Liver (tissue), 9 donors: ENCODE results near the gene VPS35. TPM values are rescaled to one million over a fixed set of nuclear protein-coding genes. Genes with fewer than 3 reads are reported as not detected.

Source experiments
- DNase-seq: peaks from one replicate; pipeline ENCODE4 v3.0.0-alpha.2; 2017; ENCODE audit warnings: low spot score
- H3K27ac ChIP-seq, 2 donors: one replicate each; pipeline ENCODE4 v1.7.0; 2013; ENCODE audit warnings: inconsistent platforms in 2 of 2, low read length in 2 of 2, control low read depth in 1 of 2, low read depth in 1 of 2, mild to moderate bottlenecking in 1 of 2
- H3K27me3 ChIP-seq, 4 donors: one replicate each; pipeline versions ENCODE4 v1.6.1 to v1.7.0; 2013; ENCODE audit warnings: low read length in 3 of 4, inconsistent platforms in 1 of 4, mild to moderate bottlenecking in 1 of 4, moderate library complexity in 1 of 4; ENCODE audit not compliant: control insufficient read depth in 4 of 4, insufficient read depth in 4 of 4
- H3K36me3 ChIP-seq, 4 donors: one replicate each; pipeline versions ENCODE4 v1.6.1 to v1.7.0; 2013; ENCODE audit warnings: low read length in 3 of 4, mild to moderate bottlenecking in 3 of 4, low read depth in 1 of 4, moderate library complexity in 1 of 4; ENCODE audit not compliant: control insufficient read depth in 4 of 4, insufficient read depth in 3 of 4
- H3K4me1 ChIP-seq, 4 donors: one replicate each; pipeline versions ENCODE4 v1.6.1 to v1.7.0; 2013; ENCODE audit warnings: low read length in 3 of 4, mild to moderate bottlenecking in 3 of 4, moderate library complexity in 1 of 4; ENCODE audit not compliant: control insufficient read depth in 4 of 4, insufficient read depth in 4 of 4
- H3K4me3 ChIP-seq, 3 donors: one replicate each; pipeline versions ENCODE4 v1.6.1 to v1.7.0; 2013; ENCODE audit warnings: low read length in 3 of 3, control low read depth in 1 of 3, low read depth in 1 of 3, mild to moderate bottlenecking in 1 of 3
- H3K9ac ChIP-seq, 2 donors: one replicate each; pipeline ENCODE4 v1.7.0; 2013; ENCODE audit warnings: low read length in 2 of 2, mild to moderate bottlenecking in 2 of 2, moderate library complexity in 2 of 2, control low read depth in 1 of 2, low read depth in 1 of 2
- H3K9me3 ChIP-seq, 4 donors: one replicate each; pipeline versions ENCODE4 v1.6.1 to v1.7.0; 2013; ENCODE audit warnings: low read length in 3 of 4; ENCODE audit not compliant: control insufficient read depth in 4 of 4
- EGR1 ChIP-seq, 2 donors: IDR thresholded peaks; 2 replicates each; pipeline ENCODE4 v1.6.1; 2016 to 2018; ENCODE audit warnings: antibody characterized with exemption in 2 of 2, low read depth in 2 of 2
- FOXA1 ChIP-seq: IDR thresholded peaks from 2 replicates; pipeline ENCODE4 v1.6.1; 2016; ENCODE audit warnings: antibody characterized with exemption
- FOXA2 ChIP-seq: IDR thresholded peaks from 2 replicates; pipeline ENCODE4 v1.6.1; 2016; ENCODE audit warnings: antibody characterized with exemption
- GABPA ChIP-seq, 2 donors: IDR thresholded peaks in 1 of 2; conservative IDR thresholded peaks in 1 of 2; 2 replicates each; pipeline ENCODE4 v1.6.1; 2016; ENCODE audit warnings: antibody characterized with exemption in 2 of 2, mild to moderate bottlenecking in 1 of 2, moderate library complexity in 1 of 2
- JUND ChIP-seq, 2 donors: IDR thresholded peaks; 2 replicates each; pipeline ENCODE4 v1.6.1; 2016; ENCODE audit warnings: antibody characterized with exemption in 2 of 2
- MAX ChIP-seq: IDR thresholded peaks from 2 replicates; pipeline ENCODE4 v1.6.1; 2016; ENCODE audit warnings: antibody characterized with exemption
- NR2F2 ChIP-seq: IDR thresholded peaks from 2 replicates; pipeline ENCODE4 v1.6.1; 2016; ENCODE audit warnings: antibody characterized with exemption
- RAD21 ChIP-seq, 2 donors: IDR thresholded peaks; 2 replicates each; pipeline ENCODE4 v1.6.1; 2016; ENCODE audit warnings: antibody characterized with exemption in 2 of 2, mild to moderate bottlenecking in 2 of 2
- RXRA ChIP-seq, 2 donors: IDR thresholded peaks; 2 replicates each; pipeline ENCODE4 v1.6.1; 2017 to 2018; ENCODE audit warnings: antibody characterized with exemption in 2 of 2, mild to moderate bottlenecking in 1 of 2
- SP1 ChIP-seq: IDR thresholded peaks from 2 replicates; pipeline ENCODE4 v1.6.1; 2018; ENCODE audit warnings: antibody characterized with exemption, mild to moderate bottlenecking
- TAF1 ChIP-seq: conservative IDR thresholded peaks from 2 replicates; pipeline ENCODE4 v1.6.1; 2016; ENCODE audit warnings: antibody characterized with exemption, mild to moderate bottlenecking
- YY1 ChIP-seq: IDR thresholded peaks from 2 replicates; pipeline ENCODE4 v1.6.1; 2016; ENCODE audit warnings: antibody characterized with exemption, mild to moderate bottlenecking
- whole genome bisulfite sequencing: extraction: QIAGEN DNeasy Blood & Tissue Kit; methylation state at CpG from one replicate; pipeline ENCODE4 v1.1.7; 2013; 5-methylcytosine and 5-hydroxymethylcytosine counted together
- polyA plus RNA-seq, 2 donors: library from polyadenylated mRNA; stranded (reverse) in 1 of 2; unstranded in 1 of 2; fragments of 200-250 nt in 1 of 2; fragments of >200 nt in 1 of 2; fragmentation: Nextera tagmentation in 1 of 2; extraction: Ambion mirVana in 1 of 2; gene quantifications; one replicate each; pipeline versions ENCODE4 v1.2.1 to v1.2.3, GENCODE V29; 2013 to 2015
- total RNA-seq, 2 donors: library from RNA; depleted of rRNA; stranded (reverse); fragments of >200 nt; gene quantifications; one replicate each; pipeline ENCODE4 v1.2.3, GENCODE V29; 2014
- TF ChIP-seq, protein P1 (sequence below): IDR thresholded peaks from 2 replicates; pipeline ENCODE4 v1.6.1; 2016; ENCODE audit warnings: antibody characterized with exemption
- TF ChIP-seq, protein P2 (sequence below): IDR thresholded peaks from 2 replicates; pipeline ENCODE4 v1.6.1; 2016; ENCODE audit warnings: antibody characterized with exemption
- TF ChIP-seq, protein P3 (sequence below): fragments of 150-350 bp; IDR thresholded peaks from 2 replicates; pipeline ENCODE4 v1.5.1; 2017; ENCODE audit warnings: improper control_type of control experiment, low read depth, low read length; ENCODE audit not compliant: missing input control
- donor health status: healthy.
- donor health status: healthy.
- donor health status: healthy.
- donor health status: healthy.
- donor health status: healthy.

The VPS35 gene
- total and polyA plus RNA-seq, 4 donors: 10.5 to 52.7 (median 23.6) TPM

DNA sequence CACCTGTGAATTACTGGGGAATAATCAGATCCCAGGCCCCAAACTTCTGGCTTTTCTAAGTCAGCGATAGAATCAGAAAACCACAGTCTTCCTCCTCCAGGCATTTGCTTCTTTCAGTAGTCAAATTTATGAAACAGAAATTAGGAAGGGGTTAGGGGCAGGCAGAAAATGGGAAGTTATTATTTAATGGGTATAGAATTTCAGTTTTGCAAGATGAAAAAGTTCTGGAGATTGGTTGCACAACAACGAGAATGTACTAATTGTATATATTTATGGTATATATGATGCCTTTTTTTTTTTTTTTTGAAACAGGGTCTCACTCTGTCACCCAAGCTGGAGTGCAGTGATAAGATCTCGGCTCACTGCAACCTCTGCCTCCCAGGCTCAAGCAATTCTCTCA is 23.9 kb upstream of the VPS35 start:
- no peaks in the 10 kb centered on the region for H3K27me3 ChIP-seq
- no peak overlapping the region for H3K27ac ChIP-seq
- no peak for TF ChIP-seq GABPA (IDR thresholded peaks at IDR 0.05 in 1 of 2, conservative IDR thresholded peaks at IDR 0.05 in 1 of 2)
- no peak for TF ChIP-seq FOXA1
- no peak for TF ChIP-seq TAF1
- TF ChIP-seq, protein P1, sequence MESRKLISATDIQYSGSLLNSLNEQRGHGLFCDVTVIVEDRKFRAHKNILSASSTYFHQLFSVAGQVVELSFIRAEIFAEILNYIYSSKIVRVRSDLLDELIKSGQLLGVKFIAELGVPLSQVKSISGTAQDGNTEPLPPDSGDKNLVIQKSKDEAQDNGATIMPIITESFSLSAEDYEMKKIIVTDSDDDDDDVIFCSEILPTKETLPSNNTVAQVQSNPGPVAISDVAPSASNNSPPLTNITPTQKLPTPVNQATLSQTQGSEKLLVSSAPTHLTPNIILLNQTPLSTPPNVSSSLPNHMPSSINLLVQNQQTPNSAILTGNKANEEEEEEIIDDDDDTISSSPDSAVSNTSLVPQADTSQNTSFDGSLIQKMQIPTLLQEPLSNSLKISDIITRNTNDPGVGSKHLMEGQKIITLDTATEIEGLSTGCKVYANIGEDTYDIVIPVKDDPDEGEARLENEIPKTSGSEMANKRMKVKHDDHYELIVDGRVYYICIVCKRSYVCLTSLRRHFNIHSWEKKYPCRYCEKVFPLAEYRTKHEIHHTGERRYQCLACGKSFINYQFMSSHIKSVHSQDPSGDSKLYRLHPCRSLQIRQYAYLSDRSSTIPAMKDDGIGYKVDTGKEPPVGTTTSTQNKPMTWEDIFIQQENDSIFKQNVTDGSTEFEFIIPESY: no peak
- TF ChIP-seq SP1: no peak
- TF ChIP-seq, protein P2, sequence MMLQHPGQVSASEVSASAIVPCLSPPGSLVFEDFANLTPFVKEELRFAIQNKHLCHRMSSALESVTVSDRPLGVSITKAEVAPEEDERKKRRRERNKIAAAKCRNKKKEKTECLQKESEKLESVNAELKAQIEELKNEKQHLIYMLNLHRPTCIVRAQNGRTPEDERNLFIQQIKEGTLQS: no peak
- TF ChIP-seq NR2F2: no peak
- TF ChIP-seq FOXA2: no peak
- no peak for TF ChIP-seq RXRA (IDR thresholded peaks at IDR 0.05)
- TF ChIP-seq EGR1 (IDR thresholded peaks at IDR 0.05; ENCODE audit: low read depth in 2 of 2): no peak
- TF ChIP-seq, protein P3, sequence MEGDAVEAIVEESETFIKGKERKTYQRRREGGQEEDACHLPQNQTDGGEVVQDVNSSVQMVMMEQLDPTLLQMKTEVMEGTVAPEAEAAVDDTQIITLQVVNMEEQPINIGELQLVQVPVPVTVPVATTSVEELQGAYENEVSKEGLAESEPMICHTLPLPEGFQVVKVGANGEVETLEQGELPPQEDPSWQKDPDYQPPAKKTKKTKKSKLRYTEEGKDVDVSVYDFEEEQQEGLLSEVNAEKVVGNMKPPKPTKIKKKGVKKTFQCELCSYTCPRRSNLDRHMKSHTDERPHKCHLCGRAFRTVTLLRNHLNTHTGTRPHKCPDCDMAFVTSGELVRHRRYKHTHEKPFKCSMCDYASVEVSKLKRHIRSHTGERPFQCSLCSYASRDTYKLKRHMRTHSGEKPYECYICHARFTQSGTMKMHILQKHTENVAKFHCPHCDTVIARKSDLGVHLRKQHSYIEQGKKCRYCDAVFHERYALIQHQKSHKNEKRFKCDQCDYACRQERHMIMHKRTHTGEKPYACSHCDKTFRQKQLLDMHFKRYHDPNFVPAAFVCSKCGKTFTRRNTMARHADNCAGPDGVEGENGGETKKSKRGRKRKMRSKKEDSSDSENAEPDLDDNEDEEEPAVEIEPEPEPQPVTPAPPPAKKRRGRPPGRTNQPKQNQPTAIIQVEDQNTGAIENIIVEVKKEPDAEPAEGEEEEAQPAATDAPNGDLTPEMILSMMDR: no peak
- TF ChIP-seq MAX: no peak
- no peak for TF ChIP-seq JUND (IDR thresholded peaks at IDR 0.05)
- no peak for TF ChIP-seq YY1
- 80% methylated on average over 3 of the region's 3 CpGs for WGBS
- H3K9ac ChIP-seq: no peak overlapping the region
- DNase-seq: no peak
- H3K36me3 ChIP-seq: no peaks in the 10 kb centered on the region
- peaks cover 0 to 3% (median 0%) of the 10 kb centered on the region in 4 donors for H3K9me3 ChIP-seq
- H3K4me3 ChIP-seq: no peak overlapping the region
- H3K4me1 ChIP-seq: no peaks in the 10 kb centered on the region

DNA sequence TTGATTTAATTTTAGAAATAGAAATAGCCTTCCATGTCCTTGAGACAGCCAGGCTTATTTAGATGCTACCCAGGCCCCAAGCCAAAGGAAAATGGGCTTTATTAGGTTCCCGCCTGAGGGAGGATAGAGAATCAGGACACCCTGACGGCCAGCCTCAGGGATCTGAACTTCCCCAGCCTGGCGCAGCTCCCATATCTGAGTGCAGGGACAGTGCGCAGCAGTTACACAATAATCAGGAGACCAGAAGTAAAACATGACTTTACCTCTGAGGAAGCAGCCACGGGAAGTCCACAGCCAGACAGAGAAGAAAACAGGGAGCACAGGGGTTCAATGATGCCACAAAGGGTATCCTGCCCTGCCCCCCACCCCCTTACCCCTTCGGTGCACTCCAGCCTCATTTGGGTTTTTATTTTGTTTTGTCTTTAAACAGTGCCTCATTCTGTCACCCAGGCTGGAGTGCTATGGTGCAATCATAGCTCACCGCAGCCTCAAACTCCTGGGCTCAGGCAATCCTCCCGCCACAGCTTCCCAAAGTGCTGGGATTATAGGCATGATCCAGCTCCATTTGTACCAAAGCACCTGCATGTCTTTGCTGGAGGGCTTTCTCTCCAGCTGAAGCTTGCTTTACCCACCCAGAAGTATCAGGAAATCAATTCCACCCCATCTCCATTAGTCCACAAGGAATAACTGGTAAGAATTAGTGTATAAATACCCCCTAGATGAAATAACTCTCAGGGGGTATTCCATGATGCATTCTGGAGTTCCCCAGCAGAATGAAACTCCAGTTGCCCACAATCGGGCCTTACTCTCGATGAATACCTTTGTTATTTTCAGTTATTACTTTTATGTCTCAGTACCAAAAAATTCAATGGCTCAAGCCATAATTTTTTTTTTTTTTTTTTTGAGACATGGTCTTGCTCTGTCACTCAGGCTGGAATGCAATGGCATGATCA is 22.4 kb upstream of the VPS35 start:
- WGBS: 60% methylated on average over 10 of the region's 10 CpGs
- H3K9ac ChIP-seq: no peak overlapping the region
- H3K4me3 ChIP-seq: no peak overlapping the region
- H3K27ac ChIP-seq: no peak overlapping the region
- H3K9me3 ChIP-seq: peaks cover 0 to 3% (median 0%) of the 10 kb centered on the region in 4 donors
- H3K27me3 ChIP-seq: no peaks in the 10 kb centered on the region
- no peak for DNase-seq
- H3K4me1 ChIP-seq: no peaks in the 10 kb centered on the region
- no peaks in the 10 kb centered on the region for H3K36me3 ChIP-seq
- TF ChIP-seq SP1: no peak
- TF ChIP-seq, protein P2: no peak
- no peak for TF ChIP-seq NR2F2
- no peak for TF ChIP-seq RAD21 (IDR thresholded peaks at IDR 0.05)
- no peak for TF ChIP-seq GABPA (IDR thresholded peaks at IDR 0.05 in 1 of 2, conservative IDR thresholded peaks at IDR 0.05 in 1 of 2)
- no peak for TF ChIP-seq YY1
- peak in 1 of 2 donors; percentile 13 for TF ChIP-seq RXRA (IDR thresholded peaks at IDR 0.05)
